Stimulated activated CD8-positive, alpha-beta memory T cell treated with anti-CD3 and anti-CD28 coated beads, Interleukin-7, amount 100 ng/mL, for 4 hours (primary cell): ENCODE results near the gene ANO6.
"Not testable (repeated sequence)": the region's sequence is repeated elsewhere in the genome, so short reads cannot be mapped to it uniquely, and the experiment has no call there.

Experiments
- DNase-seq, 2 donors: peaks; one replicate each; pipeline ENCODE4 v3.0.0-alpha.2; 2020; ENCODE audit warnings: low read depth in 2 of 2

ANO6 gene, protein sequence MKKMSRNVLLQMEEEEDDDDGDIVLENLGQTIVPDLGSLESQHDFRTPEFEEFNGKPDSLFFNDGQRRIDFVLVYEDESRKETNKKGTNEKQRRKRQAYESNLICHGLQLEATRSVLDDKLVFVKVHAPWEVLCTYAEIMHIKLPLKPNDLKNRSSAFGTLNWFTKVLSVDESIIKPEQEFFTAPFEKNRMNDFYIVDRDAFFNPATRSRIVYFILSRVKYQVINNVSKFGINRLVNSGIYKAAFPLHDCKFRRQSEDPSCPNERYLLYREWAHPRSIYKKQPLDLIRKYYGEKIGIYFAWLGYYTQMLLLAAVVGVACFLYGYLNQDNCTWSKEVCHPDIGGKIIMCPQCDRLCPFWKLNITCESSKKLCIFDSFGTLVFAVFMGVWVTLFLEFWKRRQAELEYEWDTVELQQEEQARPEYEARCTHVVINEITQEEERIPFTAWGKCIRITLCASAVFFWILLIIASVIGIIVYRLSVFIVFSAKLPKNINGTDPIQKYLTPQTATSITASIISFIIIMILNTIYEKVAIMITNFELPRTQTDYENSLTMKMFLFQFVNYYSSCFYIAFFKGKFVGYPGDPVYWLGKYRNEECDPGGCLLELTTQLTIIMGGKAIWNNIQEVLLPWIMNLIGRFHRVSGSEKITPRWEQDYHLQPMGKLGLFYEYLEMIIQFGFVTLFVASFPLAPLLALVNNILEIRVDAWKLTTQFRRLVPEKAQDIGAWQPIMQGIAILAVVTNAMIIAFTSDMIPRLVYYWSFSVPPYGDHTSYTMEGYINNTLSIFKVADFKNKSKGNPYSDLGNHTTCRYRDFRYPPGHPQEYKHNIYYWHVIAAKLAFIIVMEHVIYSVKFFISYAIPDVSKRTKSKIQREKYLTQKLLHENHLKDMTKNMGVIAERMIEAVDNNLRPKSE

DNA sequence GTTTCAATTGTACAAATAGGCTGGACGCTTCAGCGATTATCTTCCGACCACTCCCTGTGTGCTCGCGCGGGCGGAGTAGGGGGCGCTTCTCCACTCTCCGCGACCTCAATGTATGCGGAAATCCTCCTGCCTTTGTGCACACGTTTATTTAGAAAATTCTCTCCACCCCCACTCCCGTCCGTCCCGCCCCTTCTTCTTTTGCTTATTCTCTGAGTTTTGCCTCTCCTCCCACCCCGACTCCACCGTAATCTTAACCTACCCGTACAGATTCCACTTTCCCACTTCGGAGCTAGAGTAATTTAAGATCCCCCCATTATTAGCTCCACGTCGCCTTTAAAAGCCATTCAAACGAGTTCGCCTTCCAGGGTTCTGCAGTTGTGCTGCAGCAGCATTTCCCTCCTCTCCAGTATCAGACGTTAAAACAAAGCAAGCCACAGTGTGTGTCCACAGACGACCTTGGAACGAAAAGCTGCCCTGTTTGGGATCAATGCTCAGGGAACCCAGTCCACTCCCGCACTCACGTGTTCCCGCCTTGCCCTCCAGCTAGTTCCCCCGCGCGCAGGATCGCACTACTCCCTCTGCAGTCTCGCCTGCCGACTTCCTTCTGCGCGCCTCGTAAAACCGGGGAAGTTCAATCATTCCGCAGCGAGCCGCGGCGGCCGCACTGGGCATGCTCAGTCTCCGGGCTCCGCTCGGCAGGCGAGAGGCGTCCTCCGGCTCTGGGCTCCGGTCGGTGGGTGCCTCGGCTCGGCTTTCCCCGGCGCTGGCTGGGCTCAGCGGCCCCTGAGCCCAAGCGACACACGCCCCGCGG lies at the start of gene ANO6:
TSS of gene ANO6 (plus strand) at position 677 of the 811 bp plus-strand sequence. CDS start 227 bp downstream, outside the sequence.
- peak; percentile 62 to 71 for DNase-seq

GRCh38 chr12:45168976-45169375 lies 46.9 kb upstream of the ANO6 start:
- DNase-seq = no peak

DNA sequence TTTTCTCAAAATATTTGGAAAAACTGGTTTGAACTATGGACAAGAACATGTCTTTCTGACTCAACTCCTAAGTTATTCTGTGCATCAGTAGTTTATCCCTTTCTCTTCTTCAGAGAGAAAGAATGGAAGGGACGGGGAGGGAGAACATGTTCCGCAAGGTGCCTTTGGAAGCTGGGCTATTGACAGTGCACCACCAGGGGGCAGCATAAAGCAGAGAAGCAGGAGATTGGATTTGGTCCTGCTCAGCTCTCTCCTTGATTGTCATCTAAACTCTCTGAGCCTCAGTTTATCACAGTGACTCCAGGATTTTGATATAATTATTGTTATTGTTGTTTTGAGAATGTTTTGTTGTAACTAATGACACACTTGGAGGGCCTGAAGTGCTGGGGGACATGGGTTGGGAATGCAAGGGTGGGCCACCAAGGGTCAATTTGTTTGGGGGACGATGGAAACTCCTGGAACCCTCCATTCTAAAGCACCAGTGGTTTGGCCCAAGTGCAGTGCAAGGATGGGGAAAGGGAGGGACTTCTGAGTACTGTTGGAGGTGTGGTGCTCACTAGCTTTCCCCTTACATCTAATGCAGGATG lies 45.3 kb upstream of the ANO6 start:
- DNase-seq = peak; percentile 45 to 70

DNA sequence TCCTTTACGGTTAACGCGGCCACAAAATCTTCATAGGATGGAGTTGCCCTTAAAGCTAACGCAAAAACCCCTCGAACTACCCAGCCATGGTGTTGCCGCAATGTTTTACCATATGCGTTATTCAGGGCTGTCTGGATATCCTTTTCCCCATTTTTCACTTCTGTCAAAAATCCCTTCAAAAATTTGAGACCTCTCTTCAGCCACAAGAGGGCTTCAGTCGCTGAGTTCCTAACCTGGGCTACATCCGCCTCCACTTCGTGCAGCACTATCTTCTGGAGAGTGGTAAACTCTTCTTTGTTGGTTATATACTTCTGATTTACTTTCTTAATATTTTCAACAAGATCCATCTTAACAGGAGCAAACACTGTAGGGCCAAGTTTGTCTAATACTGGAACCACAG lies 42.6 kb upstream of the ANO6 start:
- DNase-seq = not testable (repeated sequence)

DNA sequence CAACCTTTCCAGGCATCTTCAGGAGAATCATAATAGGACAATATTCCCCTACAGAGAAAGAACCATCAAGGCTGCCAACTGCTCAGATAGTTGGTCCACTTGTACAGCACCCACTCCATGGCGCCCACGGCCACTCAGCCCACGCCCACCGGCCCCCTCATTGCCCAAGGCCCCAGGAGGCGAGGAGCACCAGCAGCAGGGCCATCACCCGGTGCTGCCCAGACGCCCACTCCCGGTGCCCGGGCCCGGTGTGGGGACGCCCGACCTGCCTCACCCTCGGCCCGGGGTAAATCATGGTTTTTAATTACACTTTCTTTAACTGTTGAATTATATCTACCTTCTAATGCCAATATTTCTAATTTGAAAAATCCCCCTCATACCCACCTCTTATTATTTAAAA lies 41.3 kb upstream of the ANO6 start:
- DNase-seq = no peak

GRCh38 chr12:45178771-45179170 lies 37.1 kb upstream of the ANO6 start:
- DNase-seq = no peak

DNA sequence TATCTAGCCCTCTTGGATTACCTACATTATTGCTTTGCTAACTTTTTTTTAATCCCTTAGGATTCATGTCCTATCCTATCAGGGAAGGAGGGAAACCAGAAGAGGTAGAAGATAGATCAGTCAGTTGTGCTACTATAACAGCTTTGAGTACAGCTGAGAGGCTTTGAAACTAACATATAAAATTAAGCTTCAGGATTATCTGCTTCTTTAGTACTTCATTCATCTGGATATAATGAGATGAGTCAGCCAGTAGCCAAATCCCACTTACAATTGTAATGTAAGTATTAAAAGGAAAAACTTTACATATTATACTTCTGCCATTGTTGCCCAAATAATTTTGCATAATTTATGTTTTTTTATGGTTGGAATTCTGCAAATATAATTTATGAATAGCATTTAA lies 33.4 kb upstream of the ANO6 start:
- DNase-seq = no peak

GRCh38 chr12:45183246-45183645 lies 32.6 kb upstream of the ANO6 start:
- no peak for DNase-seq

DNA sequence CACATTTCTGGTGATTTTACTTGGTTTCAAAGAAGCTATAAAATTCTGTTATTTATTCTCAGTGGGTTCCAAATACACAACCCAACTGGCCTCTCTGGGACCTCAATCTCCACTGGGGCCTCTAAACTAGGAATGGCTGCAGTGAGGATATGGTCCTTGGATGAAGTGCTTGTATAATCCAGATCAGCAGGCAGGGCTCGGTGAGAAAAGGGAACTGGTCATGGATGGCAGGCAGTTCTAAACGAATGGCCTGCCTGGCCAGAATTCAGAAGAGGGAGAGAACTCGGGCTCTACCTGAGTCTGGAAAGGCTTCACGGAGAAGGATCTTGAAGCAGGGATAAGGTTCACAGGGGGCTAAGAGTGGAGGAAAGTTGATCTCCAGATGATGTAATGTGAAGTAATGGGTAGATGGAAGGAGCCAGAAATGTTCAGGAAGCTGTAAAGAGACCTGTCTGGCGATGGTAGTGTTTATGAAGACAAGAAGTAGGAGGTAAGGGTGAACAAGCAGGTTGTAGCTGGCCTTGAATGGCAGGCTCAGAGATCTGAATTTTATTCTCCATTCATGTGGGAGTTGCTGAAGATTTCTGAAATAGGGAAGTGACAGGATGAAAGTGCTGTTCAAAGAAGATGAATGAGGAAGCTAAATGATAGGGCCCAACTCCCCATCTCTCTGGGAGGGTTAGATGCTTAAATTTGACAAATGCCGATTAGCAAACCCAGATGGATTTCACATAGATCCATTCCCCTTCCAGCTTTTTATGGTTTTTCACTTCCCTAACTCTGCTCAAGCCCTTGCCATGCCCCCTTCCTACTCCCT lies 31.5 kb upstream of the ANO6 start:
- no peak for DNase-seq

- no peak for DNase-seq
Measured at GRCh38 chr12:45186762-45187161, 29.1 kb upstream of the ANO6 start.

GRCh38 chr12:45189766-45190403 lies 26.0 kb upstream of the ANO6 start:
- DNase-seq = no peak

- DNase-seq = no peak
Measured at GRCh38 chr12:45191239-45191638, 24.7 kb upstream of the ANO6 start.

GRCh38 chr12:45192707-45193106 lies 23.2 kb upstream of the ANO6 start:
- no peak for DNase-seq

DNA sequence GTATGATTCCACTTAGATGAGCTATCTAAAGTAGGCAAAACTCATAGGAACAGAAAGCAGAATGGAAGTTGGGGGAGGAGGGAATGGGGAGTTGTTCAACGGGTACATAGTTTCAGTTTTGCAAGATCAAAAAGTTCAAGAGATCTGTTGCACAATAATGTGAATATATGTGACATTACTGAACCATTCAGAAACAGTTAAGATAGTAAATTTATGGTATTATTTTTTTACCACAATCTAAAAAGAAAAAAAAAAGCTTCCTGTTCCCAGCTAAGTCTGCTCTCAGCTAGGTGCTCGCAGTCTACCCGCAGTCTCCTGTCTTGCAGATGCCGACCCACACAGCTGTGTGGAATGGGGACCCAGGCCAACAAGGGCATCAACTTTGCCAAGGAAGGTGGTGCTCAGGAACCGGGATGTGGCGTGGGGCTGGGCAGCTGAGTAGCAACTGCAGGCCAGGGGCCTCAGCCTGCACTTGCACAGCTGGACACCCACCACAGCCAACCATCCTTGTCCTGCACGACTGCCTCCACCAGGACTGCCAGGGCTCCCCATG lies 15.3 kb upstream of the ANO6 start:
- DNase-seq = no peak

DNA sequence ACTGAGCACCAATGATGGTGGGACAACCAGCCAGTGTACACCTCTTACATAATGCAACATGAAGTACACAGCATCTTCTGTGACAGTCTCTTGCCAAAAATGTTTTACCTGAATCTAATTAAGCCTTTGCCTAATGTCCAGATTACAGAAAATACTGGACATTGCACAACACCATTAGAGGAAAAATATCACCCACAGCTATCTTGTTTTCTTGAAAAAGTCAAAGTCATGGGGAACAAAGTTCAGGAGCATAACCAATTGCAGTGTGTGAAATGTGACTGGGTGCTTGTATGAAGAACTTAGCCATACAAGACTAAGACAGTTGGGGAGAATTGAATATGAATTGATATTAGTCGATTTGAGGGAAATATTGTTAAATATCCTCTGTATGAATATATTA lies 12.1 kb upstream of the ANO6 start:
- DNase-seq = no peak

DNA sequence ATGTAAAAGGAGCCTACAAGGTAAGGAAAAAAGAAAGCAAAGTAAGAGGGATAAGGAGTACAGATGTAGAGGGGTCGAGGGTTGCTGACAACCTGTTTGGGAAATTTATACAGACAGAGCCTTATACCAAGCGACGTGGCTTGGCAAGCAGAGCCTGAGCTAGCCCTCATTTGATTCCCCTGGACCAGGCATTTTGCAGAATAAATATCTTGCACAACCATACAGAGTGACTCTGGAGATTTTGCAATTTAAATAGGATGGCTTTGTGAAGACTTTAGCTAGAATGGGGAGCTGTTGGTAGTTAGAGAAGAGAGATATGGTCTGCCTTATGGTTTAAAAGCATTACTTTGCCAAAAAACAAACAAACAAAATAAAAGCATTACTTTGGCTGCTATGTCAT lies 11.1 kb upstream of the ANO6 start:
- no peak for DNase-seq

GRCh38 chr12:45205165-45205825 lies 10.6 kb upstream of the ANO6 start:
- DNase-seq = no peak

DNA sequence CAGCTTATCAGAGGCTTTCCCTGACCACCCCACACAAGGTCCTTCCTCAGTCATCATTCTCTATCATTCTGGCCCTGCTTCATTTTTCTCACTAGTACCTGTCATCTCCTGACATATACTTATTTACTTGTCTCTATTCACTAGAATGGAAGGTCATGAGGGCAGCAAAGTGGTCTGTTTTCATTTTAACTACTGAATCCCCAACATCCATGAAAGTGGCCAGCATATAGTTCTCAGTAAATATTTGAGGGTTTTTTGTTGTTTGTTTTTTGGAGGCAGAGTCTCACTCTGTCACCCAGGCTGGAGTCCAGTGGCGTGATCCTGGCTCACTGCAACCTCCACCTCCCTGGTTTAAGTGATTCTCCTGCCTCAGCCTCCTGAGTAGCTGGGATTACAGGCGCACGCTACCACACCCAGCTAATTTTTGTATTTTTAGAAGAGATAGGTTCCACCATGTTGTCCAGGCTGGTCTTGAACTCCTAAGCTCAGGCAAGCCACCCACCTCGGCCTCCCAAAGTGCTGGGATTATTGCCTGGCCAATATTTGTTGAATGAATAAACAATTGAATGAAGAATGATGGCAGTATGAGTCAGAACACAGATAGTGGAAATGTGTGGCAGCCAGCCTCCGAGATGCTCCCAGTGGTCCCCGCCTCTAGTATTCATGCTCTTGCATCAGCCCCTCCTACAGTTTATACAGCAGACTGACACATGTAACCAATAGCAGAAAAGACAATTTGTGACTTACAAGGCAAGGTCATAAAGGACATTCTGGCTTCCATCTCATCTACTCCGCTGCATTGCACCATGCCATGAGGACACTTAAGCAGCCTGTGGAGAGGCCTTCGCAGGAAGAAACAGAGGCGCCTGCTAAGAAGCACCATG lies 7.0 kb upstream of the ANO6 start:
- no peak for DNase-seq
